ENCODE data around the gene TGM1.

DNA sequence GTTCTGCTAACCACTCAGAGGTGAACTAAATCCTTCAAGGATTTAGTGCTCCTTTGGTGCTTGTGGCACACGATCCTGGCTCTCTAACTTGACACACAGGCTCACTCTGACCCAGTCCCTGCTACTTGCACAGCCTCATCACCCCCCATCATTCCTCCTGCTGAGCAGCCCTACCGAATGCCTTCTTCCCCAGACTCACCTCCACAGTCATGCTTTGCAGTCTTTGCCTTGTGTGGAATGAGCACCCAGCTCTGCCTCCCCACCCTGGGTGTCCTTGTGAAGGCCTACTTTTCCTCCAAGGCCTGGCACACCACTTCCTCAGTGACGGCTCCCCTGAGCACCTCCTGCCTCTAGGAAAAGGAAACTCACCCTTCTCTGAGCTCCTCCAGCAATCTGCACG, 12.6 kb downstream of the TGM1 start:
- TF ChIP-seq JUNB (IDR thresholded peaks at IDR 0.05; ENCODE audit: unreplicated experiment), result no peak
- TF ChIP-seq, protein P1, sequence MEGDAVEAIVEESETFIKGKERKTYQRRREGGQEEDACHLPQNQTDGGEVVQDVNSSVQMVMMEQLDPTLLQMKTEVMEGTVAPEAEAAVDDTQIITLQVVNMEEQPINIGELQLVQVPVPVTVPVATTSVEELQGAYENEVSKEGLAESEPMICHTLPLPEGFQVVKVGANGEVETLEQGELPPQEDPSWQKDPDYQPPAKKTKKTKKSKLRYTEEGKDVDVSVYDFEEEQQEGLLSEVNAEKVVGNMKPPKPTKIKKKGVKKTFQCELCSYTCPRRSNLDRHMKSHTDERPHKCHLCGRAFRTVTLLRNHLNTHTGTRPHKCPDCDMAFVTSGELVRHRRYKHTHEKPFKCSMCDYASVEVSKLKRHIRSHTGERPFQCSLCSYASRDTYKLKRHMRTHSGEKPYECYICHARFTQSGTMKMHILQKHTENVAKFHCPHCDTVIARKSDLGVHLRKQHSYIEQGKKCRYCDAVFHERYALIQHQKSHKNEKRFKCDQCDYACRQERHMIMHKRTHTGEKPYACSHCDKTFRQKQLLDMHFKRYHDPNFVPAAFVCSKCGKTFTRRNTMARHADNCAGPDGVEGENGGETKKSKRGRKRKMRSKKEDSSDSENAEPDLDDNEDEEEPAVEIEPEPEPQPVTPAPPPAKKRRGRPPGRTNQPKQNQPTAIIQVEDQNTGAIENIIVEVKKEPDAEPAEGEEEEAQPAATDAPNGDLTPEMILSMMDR (conservative IDR thresholded peaks at IDR 0.05; ENCODE audit: low read depth in 2 of 2), result no peak
- TF ChIP-seq ZNF114 (CRISPR knock-in tag; IDR thresholded peaks at IDR 0.05), result no peak
